ENCODE results near the gene RASA3.

DNA sequence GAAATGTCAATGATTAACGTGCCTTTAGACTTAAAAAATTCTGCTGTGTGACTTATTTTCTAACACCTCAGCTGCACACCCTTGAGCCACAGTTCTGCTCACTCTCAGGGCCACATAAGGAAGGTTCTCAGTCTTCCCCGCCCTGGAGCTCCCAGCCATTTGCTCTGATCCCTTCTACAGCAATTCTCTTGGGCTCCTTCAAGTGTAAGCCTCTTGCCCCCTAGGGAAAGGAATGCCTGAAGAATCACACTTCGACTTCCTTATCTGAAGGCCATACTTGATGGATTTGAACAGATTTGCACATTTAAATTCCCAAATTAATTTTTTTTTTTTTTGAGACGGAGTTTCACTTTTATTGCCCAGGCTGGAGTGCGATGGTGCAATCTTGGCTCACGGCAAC lies 44.2 kb downstream of the RASA3 start:
- TF ChIP-seq, protein P1, sequence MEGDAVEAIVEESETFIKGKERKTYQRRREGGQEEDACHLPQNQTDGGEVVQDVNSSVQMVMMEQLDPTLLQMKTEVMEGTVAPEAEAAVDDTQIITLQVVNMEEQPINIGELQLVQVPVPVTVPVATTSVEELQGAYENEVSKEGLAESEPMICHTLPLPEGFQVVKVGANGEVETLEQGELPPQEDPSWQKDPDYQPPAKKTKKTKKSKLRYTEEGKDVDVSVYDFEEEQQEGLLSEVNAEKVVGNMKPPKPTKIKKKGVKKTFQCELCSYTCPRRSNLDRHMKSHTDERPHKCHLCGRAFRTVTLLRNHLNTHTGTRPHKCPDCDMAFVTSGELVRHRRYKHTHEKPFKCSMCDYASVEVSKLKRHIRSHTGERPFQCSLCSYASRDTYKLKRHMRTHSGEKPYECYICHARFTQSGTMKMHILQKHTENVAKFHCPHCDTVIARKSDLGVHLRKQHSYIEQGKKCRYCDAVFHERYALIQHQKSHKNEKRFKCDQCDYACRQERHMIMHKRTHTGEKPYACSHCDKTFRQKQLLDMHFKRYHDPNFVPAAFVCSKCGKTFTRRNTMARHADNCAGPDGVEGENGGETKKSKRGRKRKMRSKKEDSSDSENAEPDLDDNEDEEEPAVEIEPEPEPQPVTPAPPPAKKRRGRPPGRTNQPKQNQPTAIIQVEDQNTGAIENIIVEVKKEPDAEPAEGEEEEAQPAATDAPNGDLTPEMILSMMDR (IDR thresholded peaks at IDR 0.05; ENCODE audit: poor library complexity, severe bottlenecking), result no peak
- TF ChIP-seq, protein P2, sequence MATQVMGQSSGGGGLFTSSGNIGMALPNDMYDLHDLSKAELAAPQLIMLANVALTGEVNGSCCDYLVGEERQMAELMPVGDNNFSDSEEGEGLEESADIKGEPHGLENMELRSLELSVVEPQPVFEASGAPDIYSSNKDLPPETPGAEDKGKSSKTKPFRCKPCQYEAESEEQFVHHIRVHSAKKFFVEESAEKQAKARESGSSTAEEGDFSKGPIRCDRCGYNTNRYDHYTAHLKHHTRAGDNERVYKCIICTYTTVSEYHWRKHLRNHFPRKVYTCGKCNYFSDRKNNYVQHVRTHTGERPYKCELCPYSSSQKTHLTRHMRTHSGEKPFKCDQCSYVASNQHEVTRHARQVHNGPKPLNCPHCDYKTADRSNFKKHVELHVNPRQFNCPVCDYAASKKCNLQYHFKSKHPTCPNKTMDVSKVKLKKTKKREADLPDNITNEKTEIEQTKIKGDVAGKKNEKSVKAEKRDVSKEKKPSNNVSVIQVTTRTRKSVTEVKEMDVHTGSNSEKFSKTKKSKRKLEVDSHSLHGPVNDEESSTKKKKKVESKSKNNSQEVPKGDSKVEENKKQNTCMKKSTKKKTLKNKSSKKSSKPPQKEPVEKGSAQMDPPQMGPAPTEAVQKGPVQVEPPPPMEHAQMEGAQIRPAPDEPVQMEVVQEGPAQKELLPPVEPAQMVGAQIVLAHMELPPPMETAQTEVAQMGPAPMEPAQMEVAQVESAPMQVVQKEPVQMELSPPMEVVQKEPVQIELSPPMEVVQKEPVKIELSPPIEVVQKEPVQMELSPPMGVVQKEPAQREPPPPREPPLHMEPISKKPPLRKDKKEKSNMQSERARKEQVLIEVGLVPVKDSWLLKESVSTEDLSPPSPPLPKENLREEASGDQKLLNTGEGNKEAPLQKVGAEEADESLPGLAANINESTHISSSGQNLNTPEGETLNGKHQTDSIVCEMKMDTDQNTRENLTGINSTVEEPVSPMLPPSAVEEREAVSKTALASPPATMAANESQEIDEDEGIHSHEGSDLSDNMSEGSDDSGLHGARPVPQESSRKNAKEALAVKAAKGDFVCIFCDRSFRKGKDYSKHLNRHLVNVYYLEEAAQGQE (IDR thresholded peaks at IDR 0.05; ENCODE audit: borderline replicate concordance), result no peak
- TF ChIP-seq TAF1 (IDR thresholded peaks at IDR 0.05; ENCODE audit: low read depth) (no peak), EZH2 (IDR thresholded peaks at IDR 0.05; ENCODE audit: borderline replicate concordance, insufficient read depth, low read length, poor library complexity, severe bottlenecking) (no peak), EP300 (conservative IDR thresholded peaks at IDR 0.05; ENCODE audit: poor library complexity, severe bottlenecking) (no peak)
